GOT3 (cell line): Measurements from ENCODE around the gene ATP2A3.
A peak's percentile ranks its signal among the peaks of the same experiment; 100 is the strongest.

ENCODE experiments used
- DNase-seq: peaks from one replicate; lab custom pipeline; 2025; ENCODE audit warnings: mixed read lengths; lab: John Stamatoyannopoulos, UW

Gene ATP2A3

DNA sequence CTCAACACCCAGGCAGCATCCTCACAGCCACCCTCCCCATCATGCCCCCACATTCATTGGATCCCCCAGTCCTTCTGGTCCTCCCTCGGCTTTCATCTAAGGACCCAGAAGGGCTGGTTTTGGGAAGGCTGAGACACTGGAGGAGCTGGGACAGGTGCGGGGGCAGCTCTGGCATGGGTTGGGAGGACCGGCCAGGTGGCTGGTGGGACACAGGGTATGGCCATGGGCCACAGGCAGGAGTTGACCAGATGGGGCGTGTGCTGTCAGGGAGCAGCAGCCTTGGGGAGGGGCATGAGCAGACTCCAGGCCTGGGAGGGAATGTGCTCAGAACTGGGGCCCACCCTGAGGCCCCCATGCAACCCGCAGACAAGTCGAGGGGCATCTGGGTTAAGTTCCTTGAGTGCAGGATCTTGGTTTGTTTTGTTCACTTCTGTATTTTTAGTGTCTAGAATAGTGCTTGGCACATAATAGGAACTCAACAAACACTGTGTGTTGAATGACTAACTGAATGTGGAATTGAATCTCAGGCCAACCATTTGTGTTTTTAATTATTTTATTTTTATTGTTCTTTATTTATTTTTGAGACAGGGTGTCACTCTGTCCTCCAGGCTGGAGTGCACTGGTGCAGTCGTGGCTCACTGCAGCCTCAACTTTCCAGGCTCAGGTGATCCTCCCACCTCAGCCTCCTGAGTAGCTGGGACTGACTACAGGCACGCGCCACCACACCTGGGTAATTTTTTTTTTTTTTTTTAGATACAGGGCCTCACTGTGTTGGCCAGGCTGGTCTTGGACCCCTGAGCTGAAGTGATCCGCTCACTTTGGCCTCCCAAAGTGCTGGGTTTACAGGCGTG is 53.6 kb downstream of the ATP2A3 start:
- no peak for DNase-seq

DNA sequence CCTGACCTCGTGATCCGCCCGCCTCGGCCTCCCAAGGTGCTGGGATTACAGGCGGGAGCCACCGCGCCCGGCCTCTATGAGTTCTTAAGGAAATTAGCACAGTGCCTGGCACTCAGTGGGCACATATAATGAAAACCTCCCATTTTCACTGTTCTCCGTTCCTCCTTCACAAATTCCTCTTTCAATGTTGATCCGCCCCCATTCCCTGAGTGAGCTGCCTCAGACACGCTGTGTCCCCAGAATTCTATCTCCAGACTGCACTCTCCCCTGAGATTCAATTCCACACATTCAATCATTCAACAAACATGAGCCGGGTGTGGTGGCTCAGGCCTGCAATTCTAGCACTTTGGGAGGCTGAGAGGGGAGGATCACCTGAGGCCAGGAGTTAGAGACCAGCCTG is 55.0 kb downstream of the ATP2A3 start:
- no peak for DNase-seq

DNA sequence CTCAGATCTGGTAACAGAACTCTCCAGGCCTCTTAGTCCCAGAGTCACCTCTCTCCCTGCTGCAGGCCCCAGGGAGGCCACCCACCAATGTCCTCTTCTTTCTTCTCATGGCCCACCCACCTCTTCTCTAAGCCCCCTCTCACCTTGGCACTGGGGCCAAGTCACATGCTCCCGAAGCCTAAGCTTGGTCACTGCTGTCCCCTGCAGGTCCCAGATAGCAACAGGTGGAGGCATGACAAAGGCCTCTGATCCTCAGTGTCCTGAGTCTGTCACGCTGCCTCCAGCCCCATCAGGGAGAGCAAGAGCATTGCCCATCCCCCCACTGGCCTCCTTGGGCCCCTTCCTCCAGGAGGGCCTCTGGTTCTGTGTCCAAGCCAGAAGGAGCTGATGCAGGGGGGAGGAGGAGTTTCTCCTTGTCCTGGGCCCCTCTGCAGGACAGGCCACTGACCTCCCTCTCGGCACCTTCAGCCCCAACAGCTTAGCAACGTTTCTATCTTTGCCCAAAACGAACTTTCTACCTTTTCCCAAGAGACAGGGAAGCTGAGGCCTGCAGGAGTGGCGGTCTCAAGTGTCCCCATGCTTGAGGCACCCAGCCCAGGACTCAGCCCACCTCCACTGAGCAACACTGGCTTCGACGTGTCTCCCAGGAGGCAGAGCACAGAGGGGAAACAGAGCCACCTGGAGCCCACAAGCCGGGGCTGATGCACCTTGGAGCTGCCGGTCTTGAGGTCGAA is 56.6 kb downstream of the ATP2A3 start:
- no peak for DNase-seq

DNA sequence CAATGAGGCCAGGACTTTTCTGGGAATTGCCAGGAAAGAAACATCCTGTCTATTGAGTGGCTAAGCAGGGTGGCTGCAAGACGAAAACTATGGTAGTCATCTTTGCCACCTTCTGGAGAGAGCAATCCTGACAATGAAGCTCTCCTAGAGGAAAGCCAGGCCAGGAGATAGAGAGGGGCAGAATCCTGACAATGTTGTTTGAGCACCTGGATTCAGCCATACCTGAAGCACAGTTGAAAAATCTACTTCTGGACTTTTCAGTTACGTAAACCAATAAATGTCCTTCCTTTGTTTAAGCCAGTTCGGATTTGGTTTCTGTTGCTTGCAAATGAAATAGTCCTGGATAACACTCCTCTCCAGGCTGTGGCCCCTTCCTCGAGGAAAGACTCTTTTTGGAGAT is 57.4 kb downstream of the ATP2A3 start:
- DNase-seq, result no peak

DNA sequence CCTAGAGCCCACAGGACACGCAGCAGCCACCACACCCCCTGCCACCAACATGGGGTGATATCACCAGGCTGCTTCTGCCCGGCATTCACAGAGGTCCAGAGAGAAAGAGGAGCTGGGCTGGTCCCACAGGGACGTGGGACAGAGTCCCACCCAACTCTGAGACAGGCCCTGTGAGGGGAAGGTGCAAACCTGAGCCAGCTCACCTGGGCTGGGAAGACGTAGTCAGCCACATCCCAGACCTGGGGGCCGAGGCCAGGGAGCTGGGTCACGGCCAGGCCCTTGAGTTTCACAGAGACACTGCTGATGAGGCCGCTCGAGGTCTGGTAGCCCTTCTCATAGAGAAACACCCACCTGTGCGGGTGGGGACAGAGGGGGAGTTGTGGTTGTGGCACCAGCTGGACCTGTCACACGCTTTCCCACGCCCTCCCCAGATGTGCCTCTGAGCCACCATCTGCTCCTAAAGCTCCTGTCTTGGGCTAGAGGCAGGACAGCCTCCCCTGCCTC is 59.2 kb downstream of the ATP2A3 start:
- DNase-seq, result no peak

DNA sequence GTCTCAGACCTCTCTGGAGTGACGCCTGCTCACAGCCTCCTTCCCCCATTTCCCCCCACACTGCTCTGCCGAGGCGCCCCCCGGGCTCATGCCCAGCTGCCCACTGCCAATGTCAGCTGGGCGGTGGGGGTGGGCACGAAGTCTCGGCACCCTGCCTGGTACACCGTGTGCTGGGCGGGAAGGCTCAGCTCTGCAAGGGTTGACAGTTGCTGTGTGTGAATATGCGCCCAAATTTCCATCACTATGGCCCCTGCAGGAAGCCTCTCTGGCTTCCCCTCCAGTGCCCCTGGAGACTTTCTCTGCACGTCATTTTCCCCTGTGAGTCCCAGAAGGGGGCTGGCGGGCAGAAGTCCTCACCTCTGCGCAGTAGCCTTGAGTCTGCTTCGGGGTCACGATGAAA is 59.7 kb downstream of the ATP2A3 start:
- DNase-seq, result no peak

DNA sequence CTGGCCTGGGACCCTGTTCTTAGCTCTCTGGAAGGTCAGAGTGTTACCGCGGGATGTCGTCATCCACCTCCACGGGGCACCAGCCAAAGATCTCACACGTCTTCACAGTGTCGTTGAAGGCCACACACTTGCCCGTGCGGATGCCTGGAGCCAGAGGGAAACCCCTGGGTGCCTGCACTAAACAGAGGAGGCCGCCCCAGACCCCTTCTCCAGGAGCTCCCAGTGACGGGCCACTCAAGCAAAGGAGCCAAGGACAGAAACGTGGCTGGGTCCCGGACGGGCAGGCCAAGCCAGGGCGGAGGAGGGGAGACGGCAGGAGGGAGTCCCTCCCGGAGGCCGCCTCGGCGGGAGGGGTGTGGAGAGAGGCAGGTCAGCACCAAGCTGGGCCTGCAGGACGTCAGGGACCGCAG is 60.4 kb downstream of the ATP2A3 start:
- DNase-seq, result no peak

DNA sequence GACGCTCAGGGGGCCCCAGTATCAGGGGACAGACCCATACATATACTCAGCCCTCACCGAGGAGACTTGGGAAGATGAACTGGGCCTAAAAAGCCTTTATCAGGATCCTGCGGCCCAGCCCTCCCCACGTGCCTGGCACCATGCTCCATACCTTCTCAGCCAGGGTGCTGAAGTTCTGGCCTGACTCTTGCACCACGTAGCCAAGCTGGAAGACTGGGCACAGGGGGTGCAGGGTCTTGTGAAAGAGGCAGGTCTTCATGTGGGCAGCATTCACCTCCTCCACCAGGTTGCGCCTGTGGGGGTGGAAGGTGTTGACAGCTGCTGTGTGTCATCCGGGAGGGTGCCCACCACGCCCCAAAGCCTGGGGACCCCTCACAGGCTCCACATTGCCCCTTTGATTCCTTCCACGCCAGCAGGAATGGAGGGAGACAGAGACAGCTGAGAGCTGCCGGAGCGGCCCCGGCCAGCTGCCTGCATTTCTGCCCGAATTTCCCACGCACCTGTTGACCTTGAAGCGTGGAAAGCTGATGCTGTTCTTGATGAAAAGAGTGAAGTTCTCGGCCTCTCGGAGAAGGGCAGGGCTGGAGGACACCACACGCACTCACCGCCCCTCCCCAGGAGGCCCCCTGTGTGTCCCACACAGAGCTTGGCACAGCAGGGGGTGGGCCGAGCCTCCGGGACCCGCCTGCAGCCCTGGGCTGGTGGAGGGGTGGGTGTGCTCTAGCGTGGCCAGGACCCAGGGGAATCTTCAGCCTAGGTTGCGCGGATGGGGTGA is 61.0 kb downstream of the ATP2A3 start:
- no peak for DNase-seq

DNA sequence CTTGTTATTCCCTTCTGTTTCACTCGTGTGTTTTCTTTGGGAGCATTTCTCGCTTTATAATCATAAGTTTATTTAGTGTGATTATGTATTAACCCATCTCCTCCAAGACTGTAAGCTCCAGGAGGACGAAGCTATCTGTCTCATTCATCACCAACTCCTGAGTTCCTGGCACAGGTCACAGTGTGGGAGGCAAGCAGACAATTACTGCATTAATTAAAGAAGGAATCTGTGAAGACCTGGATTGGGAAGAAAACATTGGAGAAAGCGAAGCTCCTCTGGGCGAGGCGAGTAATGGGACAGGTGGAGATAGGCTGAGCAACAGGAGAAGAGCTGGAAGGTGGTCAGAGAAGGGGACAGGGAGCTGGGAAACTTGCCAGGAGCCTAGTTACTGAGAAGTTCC is 63.6 kb downstream of the ATP2A3 start:
- no peak for DNase-seq

DNA sequence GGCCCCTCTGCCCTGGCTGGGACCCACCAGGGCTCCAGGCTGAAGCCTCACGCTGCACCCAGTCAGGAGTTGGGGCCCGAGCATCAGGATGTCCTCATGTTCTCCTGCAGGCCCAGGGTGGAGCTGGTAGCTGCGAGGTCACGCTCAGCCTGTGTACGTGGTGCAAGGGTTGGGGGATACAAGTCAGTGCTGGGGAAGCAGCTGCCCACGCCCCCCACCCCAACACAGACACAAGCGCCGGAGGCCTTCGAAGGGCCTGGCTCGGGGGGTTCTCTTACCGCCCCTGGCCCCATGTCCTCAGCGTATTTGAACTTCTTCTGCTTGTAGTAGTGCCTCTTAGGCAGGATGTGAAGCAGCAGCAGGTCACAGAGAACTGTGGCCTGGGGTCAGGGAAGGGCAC is 66.5 kb downstream of the ATP2A3 start:
- no peak for DNase-seq

DNA sequence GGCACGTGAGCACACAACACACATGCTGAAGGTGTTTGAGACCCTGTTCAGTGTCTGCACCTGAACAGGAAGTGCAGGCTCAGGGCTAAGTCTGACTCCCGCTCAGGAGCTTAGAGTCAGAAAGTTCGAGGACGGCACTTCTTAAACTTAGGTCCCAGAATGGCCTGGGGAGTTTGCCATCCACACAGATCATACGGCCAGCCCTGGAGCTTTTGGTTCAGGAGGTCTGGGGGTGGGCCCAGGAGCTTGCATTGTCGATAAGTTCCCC is 67.3 kb downstream of the ATP2A3 start:
- DNase-seq, result no peak

DNA sequence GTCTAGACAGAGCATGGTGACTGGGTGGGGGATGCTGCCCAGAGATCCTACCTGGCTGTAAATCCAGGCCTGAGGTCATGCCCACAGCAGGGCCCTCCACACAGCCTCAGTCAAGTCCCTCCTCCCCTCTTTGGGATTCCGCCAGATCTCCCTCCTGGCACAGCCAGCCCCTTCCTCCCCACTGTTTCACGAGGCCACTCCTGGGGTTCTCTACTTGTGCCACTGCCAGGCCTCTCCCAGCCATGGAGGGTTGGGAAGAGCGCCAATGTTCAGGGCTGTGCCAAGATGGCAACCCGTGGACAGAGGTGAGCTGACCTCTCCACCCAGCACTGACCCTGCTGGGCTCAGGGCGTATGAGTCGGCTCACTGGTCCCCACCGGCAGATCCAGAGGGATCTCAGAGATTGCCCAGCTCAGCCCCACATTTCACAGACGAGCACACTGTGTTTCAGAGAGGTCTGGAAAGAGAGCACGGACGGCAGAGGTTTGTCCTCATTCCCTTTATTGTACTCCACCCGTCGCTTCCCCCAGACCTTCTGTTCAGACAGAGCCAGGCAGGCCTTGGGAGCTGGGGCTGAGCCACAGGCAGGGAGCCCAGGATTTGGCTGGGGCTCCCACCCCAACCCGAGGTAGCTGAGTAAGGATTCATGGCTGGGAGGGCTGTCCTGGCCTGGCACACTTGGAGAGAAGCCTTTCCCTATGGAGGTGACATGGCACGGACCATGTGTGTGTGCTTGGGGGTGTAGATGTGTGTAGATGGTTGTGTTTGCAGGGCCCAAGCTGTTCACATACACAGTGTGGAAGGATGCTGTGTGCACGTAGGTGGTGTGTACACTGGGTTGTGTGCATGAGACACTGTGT is 67.9 kb downstream of the ATP2A3 start:
- DNase-seq, result no peak

DNA sequence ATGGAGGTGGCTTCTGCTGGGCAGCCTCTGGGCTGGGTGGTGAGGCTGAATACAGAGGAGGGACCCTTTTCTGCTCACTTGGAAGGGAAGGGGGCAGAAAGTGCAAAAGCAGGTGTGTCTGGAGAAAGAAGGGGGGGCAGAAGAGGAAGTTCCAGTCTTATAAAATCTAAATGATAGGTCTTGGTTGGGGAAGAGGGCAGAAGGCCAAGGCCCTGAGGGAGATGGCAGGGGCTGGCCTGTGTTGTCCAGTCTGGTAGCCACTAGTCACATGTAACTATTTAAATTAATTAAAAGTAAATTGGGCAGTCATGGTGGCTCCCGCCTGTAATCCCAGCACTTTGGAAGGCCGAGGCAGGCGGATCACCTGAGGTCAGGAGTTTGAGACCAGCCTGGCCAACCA is 68.9 kb downstream of the ATP2A3 start:
- no peak for DNase-seq

DNA sequence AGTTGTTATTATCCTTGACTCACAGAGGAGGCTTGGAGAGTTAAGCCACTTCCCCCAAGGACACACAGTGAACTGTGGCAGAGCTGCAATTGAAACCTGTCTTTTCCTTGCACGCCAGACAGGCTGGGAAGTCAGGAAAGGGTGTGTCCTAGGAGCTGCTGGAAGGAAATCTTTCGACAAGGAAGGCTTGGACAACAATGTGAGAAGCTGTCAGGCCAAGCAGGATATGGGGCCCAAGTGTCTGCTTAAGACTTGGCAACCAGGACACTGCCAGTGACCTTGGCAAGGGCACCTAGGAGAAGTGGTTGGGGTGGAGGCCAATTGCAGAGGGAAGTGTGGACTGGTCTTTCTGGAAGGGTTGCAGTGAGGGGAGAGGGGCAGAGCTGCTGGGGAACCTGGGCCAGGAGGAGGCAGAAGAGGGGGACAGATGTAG is 69.3 kb downstream of the ATP2A3 start:
- DNase-seq, result no peak

DNA sequence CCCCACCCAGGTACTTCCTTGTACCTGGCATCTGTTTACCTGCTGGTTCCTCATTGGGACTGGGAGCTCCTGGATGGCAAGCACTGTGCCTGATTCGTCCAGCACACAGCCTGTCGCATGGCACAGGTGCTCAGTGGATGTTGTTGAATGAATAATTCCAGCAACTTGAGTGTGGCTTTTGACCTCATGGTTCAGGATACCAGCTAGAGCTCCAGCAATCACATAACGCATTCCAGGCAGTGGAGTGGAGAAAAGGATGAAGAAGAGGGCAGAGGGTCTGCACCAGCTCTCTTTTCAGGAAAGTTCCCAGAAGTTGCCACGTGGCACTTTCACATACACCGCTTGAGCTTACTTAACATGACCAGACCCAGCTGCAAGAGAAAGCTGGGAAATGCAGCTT is 70.0 kb downstream of the ATP2A3 start:
- no peak for DNase-seq

DNA sequence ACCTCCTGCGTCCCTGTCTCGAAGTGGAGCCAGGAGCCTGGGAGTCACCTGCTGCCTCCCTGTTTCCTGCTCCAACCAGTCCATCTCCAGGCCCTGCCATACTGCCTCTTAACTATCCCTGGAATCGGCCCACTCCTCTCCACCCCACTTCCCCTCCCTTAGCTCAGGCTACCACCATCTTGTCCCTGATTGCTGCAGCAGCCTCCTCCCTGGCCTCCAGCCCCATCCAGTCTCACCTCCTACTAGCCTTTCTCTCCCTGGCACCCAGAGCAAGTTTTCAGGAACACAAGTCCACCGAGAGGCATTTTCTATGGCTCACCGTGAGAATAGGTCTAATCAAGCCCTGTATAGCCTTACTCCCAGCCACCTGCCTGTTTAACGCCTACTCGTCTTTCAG is 70.5 kb downstream of the ATP2A3 start:
- no peak for DNase-seq

DNA sequence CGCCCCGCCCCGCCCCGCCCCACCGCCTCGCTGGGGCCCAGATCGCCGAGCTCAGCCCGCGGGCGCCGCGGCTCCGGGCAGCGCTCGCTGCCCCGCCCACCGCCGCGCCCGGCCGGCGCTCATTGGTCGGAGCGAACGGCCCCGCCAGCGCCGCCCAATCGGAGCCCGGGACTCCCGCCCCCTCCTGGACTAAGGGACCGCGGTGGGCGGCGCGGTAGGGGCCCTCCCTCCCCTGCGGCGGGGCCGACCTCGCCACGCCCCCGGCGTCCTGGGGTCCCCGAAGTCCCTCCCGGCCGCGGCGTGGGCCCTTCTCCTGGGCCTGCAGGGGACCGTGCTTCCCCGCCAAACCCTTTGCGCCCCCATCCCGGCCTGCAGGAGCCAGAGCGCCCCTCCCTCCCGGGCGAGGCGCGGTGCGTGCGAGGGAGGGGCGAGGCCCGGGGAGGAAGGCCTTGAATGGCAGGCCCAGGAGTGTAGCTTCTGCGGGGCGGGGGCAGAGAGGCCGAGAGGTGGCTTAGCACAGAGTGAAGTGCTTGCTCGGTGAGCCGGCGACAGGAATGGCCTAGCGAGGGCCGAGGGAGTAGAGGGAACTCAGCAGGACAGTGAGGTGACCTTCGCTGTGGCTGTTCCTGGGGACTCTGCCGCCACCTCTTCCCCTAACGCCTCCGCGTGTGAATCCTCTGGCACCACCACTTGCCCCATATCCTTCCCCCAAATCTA is 71.1 kb downstream of the ATP2A3 start, which contains the start of gene CAMKK1:
Gene CAMKK1, minus strand, starts transcription at position 51 of the 717 bp plus-strand sequence. CDS start 7,366 bp downstream, outside the sequence.
- DNase-seq, result peak; percentile 37

DNA sequence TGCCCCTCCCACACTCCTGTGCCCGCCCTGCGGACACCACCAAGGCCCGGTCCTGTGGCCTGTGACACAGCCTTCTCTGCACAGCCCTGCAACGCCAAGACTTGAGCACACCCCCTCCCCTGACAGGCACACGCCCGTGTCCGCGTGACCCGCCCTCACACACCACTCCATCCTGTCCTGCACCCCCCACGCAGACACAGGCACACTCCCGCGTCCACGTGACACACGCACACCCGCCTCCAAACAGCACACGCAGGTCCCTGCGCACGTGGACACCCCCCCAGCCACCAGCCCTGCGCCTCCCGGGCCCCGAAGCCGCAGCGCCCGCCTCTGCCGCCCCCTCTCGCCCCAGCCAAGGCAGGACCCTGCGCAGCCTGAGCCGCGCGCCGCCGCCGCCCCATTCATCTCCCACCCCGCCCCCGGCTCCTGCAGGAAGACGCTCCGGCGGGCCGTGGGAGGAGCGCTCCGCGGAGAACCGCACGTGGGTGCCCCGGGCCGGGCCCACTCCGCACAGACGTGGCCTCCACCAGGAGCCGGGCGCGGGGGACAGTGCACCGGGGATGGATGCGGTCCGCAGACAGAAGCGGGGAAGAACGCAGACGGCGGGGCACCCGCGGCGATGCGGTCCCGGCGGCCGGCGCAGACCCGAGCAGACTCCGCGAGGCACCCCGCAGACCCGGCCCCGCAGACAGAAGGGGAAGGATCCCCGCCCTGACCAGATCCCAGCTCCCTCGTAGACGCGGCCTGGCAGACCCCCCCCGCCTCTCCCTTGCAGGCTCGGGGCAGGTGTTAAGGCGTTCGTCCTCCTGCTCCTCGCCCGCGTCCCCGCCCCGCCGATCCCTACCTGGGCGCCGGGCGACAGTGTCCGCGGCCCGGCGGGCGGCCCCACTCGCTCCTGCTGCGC is 71.9 kb downstream of the ATP2A3 start:
- no peak for DNase-seq

DNA sequence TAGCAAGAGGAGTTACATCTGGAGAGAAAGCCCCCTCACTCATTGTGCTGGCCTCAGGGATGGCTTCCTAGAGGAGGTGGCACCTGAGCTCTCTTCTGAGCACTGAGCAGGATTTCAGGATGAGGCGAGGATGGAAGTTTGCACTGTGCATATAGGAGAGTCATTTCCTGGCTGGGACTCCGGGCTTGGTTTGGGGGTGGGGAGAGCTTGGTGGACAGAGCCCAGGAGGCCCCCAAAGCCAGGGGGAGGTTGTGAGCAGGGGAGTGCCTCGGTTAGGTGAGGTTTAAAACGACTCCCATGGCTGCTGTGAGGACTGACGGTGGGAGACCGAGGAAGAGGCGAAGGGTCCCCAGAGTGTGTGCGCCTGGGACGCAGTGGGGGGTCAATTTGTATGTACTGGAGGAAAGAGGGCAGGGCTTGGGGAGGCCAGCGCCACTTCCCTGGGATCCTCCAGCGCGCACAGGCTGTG is 72.6 kb downstream of the ATP2A3 start:
- no peak for DNase-seq

DNA sequence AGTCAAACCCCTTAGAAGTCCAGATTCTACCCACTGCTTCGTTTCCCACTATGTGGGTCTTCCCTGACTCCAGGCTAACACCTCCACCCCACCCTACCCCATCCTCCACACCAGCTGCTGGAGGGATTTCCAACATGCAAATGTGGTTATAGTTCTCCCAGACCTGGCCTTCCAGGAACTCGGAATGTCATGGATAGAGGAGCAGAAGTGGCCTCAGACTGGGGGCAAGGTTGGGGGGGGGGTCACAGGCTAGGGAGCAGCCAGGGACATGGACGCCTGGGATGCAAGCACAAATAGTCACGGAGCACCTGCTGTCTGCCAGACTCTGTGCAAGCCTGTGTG is 73.4 kb downstream of the ATP2A3 start:
- no peak for DNase-seq
